Activated CD4-positive, alpha-beta T cell treated with anti-CD3 and anti-CD28 coated beads, Interleukin-2, amount 10 ng/mL, durations not matched to agents 7 days and 5 days (primary cell): Measurements from ENCODE around the gene UNKL. TPM values are rescaled to one million over a fixed set of nuclear protein-coding genes. Genes with fewer than 3 reads are reported as not detected.
"Not testable (repeated sequence)": the region's sequence is repeated elsewhere in the genome, so short reads cannot be mapped to it uniquely, and the experiment has no call there.

Experiments
- CTCF ChIA-PET: fragments of 350-600 bp; sonication (Branson Sonifier 250); formaldehyde crosslinking; loops from one replicate; lab custom pipeline; 2021; ENCODE audit warnings: antibody characterized with exemption; lab: Charles Lee
- POLR2A ChIA-PET: fragments of 350-600 bp; sonication (Branson Sonifier 250); formaldehyde crosslinking; loops from one replicate; lab custom pipeline; 2021; ENCODE audit warnings: antibody characterized with exemption; lab: Charles Lee
- DNase-seq: peaks from one replicate; pipeline ENCODE4 v3.0.0-alpha.2; 2020
- H3K27ac Mint-ChIP-seq: one replicate; pipeline ENCODE4 v1.8.0; 2021; ENCODE audit warnings: mild to moderate bottlenecking, moderate library complexity, mixed read lengths
- H3K27me3 Mint-ChIP-seq: one replicate; pipeline ENCODE4 v1.8.0; 2021; ENCODE audit warnings: mixed read lengths
- H3K36me3 Mint-ChIP-seq: one replicate; pipeline ENCODE4 v1.8.0; 2021; ENCODE audit warnings: low read depth, mixed read lengths
- H3K4me1 Mint-ChIP-seq: one replicate; pipeline ENCODE4 v1.8.0; 2021; ENCODE audit warnings: mixed read lengths
- H3K4me3 Mint-ChIP-seq: one replicate; pipeline ENCODE4 v1.8.0; 2021; ENCODE audit warnings: mild to moderate bottlenecking, moderate library complexity, mixed read lengths
- H3K9me3 Mint-ChIP-seq: one replicate; pipeline ENCODE4 v1.8.0; 2021; ENCODE audit warnings: mixed read lengths
- total RNA-seq, 2 experiments: library from RNA; stranded (reverse); gene quantifications; one replicate each; pipeline ENCODE4 v1.2.3, GENCODE V29; 2021

The UNKL gene
- total RNA-seq, 2 experiments from 2014 or later = 31.8 to 37.9 TPM

- DNase-seq = peak; percentile 83
- H3K27ac Mint-ChIP-seq = peak overlapping the region; percentile 72
- no peaks in the 10 kb centered on the region for H3K36me3 Mint-ChIP-seq
- POLR2A ChIA-PET = interaction anchor here (0.6 kb wide), 1 partner anchor 9 kb away, joined by 3 read pairs; no protein-coding TSS in a partner anchor
- CTCF ChIA-PET = no interaction called here
- H3K9me3 Mint-ChIP-seq = no peaks in the 10 kb centered on the region
- H3K4me3 Mint-ChIP-seq = peak overlapping the region; percentile 41
- peaks cover 36% of the 10 kb centered on the region for H3K27me3 Mint-ChIP-seq
- peaks cover 17% of the 10 kb centered on the region for H3K4me1 Mint-ChIP-seq
These were observed 82.5 kb downstream of the UNKL start for GRCh38 chr16:1331712-1332617.

DNA sequence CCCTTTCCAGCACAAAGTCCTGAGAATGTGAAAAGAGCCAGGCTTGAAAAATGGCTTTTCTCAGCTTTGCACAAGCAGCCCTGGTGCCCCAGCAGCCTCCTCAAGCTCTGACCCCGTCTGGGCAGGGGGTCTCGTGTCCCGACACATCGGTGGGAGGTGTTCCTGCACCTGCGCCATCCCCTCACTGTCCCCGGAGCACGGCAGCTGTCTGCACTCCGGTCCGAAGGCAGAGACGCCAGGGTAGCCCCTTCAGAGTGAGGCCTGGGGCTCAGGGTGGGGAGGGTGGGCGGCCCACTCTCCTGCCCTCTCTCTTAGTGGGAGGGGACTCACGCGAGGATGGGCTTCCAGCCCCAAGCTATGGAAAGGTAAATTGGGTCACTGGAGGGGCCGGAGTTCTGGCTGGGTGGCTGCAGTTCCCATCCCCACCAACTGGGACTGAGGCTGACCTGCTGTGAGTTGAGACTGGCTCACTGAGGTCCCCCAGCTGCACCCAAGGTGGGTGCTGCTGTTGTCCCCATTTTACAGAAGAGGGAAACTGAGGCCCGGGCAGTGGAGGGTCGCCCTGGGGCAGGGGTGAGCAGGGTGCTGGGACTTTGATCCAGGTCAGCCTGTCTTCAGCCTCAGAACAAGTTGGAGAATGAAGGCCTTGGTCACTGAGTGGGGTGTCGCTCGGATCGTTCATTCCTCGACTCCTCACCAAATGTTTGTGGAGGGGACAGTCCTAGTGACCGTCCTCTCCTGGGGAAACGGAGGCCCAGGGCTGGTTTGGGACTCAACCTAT is 83.4 kb downstream of the UNKL start:
- H3K36me3 Mint-ChIP-seq = no peaks in the 10 kb centered on the region
- peaks cover 17% of the 10 kb centered on the region for H3K4me1 Mint-ChIP-seq
- H3K9me3 Mint-ChIP-seq = no peaks in the 10 kb centered on the region
- DNase-seq = no peak
- ChIA-PET POLR2A (no interaction called here), CTCF (interaction anchor here (1.0 kb wide), 1 partner anchor 14 kb away, joined by 3 read pairs; no protein-coding TSS in a partner anchor)
- peak overlapping the region; percentile 42 for H3K27ac Mint-ChIP-seq
- peaks cover 33% of the 10 kb centered on the region for H3K27me3 Mint-ChIP-seq
- H3K4me3 Mint-ChIP-seq = peak overlapping the region; percentile 41

DNA sequence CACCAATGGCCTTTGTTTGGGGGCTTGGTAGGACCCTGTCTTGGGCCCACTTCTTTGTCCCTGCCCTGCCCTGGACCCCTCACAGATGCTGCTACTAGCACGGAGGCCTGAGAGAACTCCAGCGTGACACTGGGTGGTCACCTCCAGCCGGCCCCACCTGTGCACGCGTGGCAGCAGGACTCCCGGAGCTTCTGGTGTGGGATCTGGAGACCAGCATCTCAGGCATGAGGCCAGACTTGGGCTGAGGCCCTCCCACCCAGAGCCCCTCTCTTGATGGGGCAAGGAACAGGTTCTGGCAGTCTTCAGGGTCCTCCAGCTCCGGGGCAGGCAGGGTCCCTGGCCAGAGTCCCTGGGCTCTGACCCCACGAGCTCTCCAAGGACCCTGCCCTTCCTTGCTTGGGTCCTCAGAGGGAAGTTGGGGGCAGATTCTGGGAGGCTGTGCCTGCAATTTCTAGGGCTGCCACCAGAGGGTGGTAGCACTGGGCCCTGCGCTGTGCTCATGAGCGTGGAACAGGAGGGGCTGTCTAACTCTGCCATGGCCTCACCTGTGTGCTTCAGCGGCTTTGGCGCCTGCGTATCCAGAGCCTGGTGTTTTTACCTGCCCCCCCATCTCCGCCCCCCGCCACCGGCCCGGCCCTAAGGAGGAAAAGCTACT is 84.1 kb downstream of the UNKL start:
- ChIA-PET POLR2A (no interaction called here), CTCF (interaction anchor here (0.6 to 1.0 kb wide), 3 partner anchors 12 to 951 kb away, joined by 3 to 5 read pairs (median 3); no protein-coding TSS in a partner anchor)
- no peaks in the 10 kb centered on the region for H3K36me3 Mint-ChIP-seq
- H3K9me3 Mint-ChIP-seq = no peaks in the 10 kb centered on the region
- DNase-seq = no peak
- peaks cover 17% of the 10 kb centered on the region for H3K4me1 Mint-ChIP-seq
- H3K27ac Mint-ChIP-seq = no peak overlapping the region
- peaks cover 25% of the 10 kb centered on the region for H3K27me3 Mint-ChIP-seq
- no peak overlapping the region for H3K4me3 Mint-ChIP-seq

- POLR2A ChIA-PET, H3K27ac Mint-ChIP-seq, H3K9me3 Mint-ChIP-seq, H3K4me3 Mint-ChIP-seq, DNase-seq, H3K36me3 Mint-ChIP-seq, CTCF ChIA-PET: not testable (repeated sequence)
- H3K4me1 Mint-ChIP-seq = peaks cover 17% of the 10 kb centered on the region
- H3K27me3 Mint-ChIP-seq = peaks cover 14% of the 10 kb centered on the region
These were observed 85.5 kb downstream of the UNKL start for GRCh38 chr16:1328961-1329360.

- H3K27ac Mint-ChIP-seq, CTCF ChIA-PET, H3K9me3 Mint-ChIP-seq, DNase-seq, H3K4me3 Mint-ChIP-seq, POLR2A ChIA-PET: not testable (repeated sequence)
- H3K27me3 Mint-ChIP-seq = peaks cover 14% of the 10 kb centered on the region
- peaks cover 17% of the 10 kb centered on the region for H3K4me1 Mint-ChIP-seq
- H3K36me3 Mint-ChIP-seq = peaks cover 12% of the 10 kb centered on the region
These were observed 86.4 kb downstream of the UNKL start for GRCh38 chr16:1328136-1328535.

GRCh38 chr16:1327619-1327947 is 86.9 kb downstream of the UNKL start:
- ChIA-PET CTCF (interaction anchor here (1.5 kb wide), 1 partner anchor 40 kb away, joined by 3 read pairs; no protein-coding TSS in a partner anchor), POLR2A (no interaction called here)
- Mint-ChIP-seq H3K4me1 (peaks cover 15% of the 10 kb centered on the region), H3K27ac (no peak overlapping the region), H3K36me3 (peaks cover 12% of the 10 kb centered on the region), H3K27me3 (peaks cover 12% of the 10 kb centered on the region), H3K9me3 (no peaks in the 10 kb centered on the region), H3K4me3 (no peak overlapping the region)
- no peak for DNase-seq

DNA sequence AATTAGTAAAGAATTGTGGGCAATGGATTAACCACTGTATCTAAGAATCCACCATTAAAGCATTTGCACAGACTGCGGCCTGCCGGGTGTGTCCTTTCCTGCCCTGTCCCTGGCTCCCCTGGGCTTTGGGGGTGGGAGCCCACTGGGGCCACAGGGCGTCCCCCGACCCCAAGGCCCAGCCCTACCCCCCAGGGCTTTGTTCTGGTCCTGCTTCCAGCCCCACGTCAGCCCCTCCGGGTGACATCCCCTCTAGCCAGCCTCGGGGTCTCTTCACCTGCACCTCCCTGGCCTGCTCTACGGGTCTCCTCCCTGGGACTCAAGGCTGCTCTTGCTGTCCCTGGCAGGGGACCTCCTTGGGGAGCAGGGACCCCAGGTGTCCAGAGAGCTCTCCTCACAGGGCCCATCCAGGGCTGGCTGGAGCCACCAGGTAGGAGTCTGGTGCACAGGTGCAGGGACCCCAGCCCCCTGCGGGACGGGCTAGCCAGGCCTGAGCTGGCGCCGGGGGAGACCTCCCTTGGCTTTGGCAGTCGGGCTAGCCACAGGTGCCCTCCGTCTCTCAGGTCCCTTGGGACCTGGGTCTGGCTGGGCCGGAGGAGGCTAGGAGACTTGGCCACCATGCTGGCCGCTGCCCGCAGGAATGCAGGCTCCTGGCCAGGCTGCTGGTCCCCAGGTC is 87.4 kb downstream of the UNKL start:
- Mint-ChIP-seq H3K27me3 (peaks cover 7% of the 10 kb centered on the region), H3K27ac (no peak overlapping the region), H3K4me1 (peaks cover 10% of the 10 kb centered on the region), H3K4me3 (no peak overlapping the region), H3K36me3 (peaks cover 14% of the 10 kb centered on the region), H3K9me3 (no peaks in the 10 kb centered on the region)
- no peak for DNase-seq
- POLR2A ChIA-PET = no interaction called here
- CTCF ChIA-PET = interaction anchor here (1.5 kb wide), 1 partner anchor 40 kb away, joined by 3 read pairs; no protein-coding TSS in a partner anchor

DNA sequence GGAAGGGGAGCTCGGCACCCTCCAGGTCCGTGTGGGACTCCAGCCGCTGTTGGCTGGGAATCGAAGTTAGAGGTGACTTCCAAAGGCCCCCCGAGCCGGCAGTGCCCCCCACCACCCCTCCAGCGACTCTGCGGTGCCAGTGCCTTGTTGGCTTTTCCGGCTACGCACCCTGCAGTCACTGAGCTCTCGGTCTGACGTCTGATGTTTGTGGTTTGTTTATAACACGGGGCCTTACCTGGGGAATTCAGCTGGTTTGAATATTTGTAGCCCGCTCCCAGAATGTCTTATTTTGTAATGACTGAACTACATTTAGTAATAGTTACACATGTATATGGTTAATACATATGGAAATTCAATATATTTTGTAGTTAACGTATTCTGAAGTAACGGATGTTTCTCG is 88.1 kb downstream of the UNKL start:
- POLR2A ChIA-PET = no interaction called here
- CTCF ChIA-PET = interaction anchor here (1.5 kb wide), 1 partner anchor 39 kb away, joined by 3 read pairs; no protein-coding TSS in a partner anchor
- no peak overlapping the region for H3K4me3 Mint-ChIP-seq
- H3K27me3 Mint-ChIP-seq = no peaks in the 10 kb centered on the region
- H3K27ac Mint-ChIP-seq = no peak overlapping the region
- peaks cover 3% of the 10 kb centered on the region for H3K4me1 Mint-ChIP-seq
- DNase-seq = no peak
- no peaks in the 10 kb centered on the region for H3K9me3 Mint-ChIP-seq
- H3K36me3 Mint-ChIP-seq = peaks cover 14% of the 10 kb centered on the region

- Mint-ChIP-seq H3K36me3 (peaks cover 18% of the 10 kb centered on the region), H3K4me1 (no peaks in the 10 kb centered on the region), H3K4me3 (no peak overlapping the region), H3K27me3 (no peaks in the 10 kb centered on the region), H3K9me3 (no peaks in the 10 kb centered on the region), H3K27ac (no peak overlapping the region)
- ChIA-PET POLR2A (no interaction called here), CTCF (interaction anchor here (1.5 kb wide), 1 partner anchor 38 kb away, joined by 3 read pairs; no protein-coding TSS in a partner anchor)
- no peak for DNase-seq
These were observed 88.7 kb downstream of the UNKL start for GRCh38 chr16:1325673-1326371.

DNA sequence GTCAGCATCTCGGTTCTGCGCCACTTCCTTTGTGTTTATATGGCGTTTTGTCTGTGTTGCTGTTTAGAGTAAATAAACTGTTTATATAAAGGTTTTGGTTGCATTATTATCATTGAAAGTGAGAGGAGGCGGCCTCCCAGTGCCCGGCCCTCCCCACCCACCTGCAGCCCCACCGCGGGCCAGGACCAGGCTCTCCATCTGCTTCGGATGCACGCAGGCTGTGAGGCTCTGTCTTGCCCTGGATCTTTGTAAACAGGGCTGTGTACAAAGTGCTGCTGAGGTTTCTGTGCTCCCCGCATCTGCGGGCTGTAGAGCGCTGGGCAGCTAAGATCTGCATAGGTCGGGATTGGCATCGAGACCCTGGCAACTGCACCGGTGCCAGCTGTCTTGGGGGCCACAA is 89.2 kb downstream of the UNKL start:
- Mint-ChIP-seq H3K4me3 (no peak overlapping the region), H3K27ac (no peak overlapping the region), H3K27me3 (no peaks in the 10 kb centered on the region), H3K9me3 (no peaks in the 10 kb centered on the region), H3K4me1 (no peaks in the 10 kb centered on the region), H3K36me3 (peaks cover 22% of the 10 kb centered on the region)
- POLR2A ChIA-PET = no interaction called here
- no peak for DNase-seq
- CTCF ChIA-PET = no interaction called here

GRCh38 chr16:1324286-1324826 is 90.1 kb downstream of the UNKL start:
- Mint-ChIP-seq H3K36me3 (peaks cover 29% of the 10 kb centered on the region), H3K9me3 (no peaks in the 10 kb centered on the region), H3K27ac (no peak overlapping the region), H3K4me3 (no peak overlapping the region), H3K4me1 (no peaks in the 10 kb centered on the region), H3K27me3 (no peaks in the 10 kb centered on the region)
- DNase-seq = no peak
- POLR2A ChIA-PET = no interaction called here
- CTCF ChIA-PET = no interaction called here
